Parathyroid adenoma (tissue), 2 donors: ENCODE data around the gene ACACB.
"Not testable (repeated sequence)": the region's sequence is repeated elsewhere in the genome, so short reads cannot be mapped to it uniquely, and the experiment has no call there.

Experiments used
- H2AFZ ChIP-seq: fragments of 300-600 bp; sonication (generic); one replicate; pipeline ENCODE4 v1.7.0; 2017; ENCODE audit warnings: antibody characterized with exemption, mild to moderate bottlenecking
- H3K27ac ChIP-seq: fragments of 300-600 bp; sonication (generic); one replicate; pipeline ENCODE4 v1.7.0; 2017
- H3K27me3 ChIP-seq: fragments of 300-600 bp; sonication (generic); one replicate; pipeline ENCODE4 v1.7.0; 2017; ENCODE audit warnings: low read length; ENCODE audit not compliant: control insufficient read depth, insufficient read depth
- H3K36me3 ChIP-seq: fragments of 300-600 bp; sonication (generic); one replicate; pipeline ENCODE4 v1.7.0; 2017; ENCODE audit warnings: low read length; ENCODE audit not compliant: control insufficient read depth, insufficient read depth
- H3K4me1 ChIP-seq: fragments of 300-600 bp; sonication (generic); one replicate; pipeline ENCODE4 v1.7.0; 2017; ENCODE audit warnings: control low read depth
- H3K4me2 ChIP-seq: fragments of 300-600 bp; sonication (generic); one replicate; pipeline ENCODE4 v1.7.0; 2017; ENCODE audit warnings: low read length
- H3K4me3 ChIP-seq: fragments of 300-600 bp; sonication (generic); one replicate; pipeline ENCODE4 v1.7.0; 2017; ENCODE audit warnings: low read depth, low read length
- H3K79me2 ChIP-seq: fragments of 300-600 bp; sonication (generic); one replicate; pipeline ENCODE4 v1.7.0; 2017; ENCODE audit warnings: control low read depth
- H3K9ac ChIP-seq: fragments of 300-600 bp; sonication (generic); one replicate; pipeline ENCODE4 v1.7.0; 2017; ENCODE audit warnings: mild to moderate bottlenecking
- H3K9me3 ChIP-seq: fragments of 300-600 bp; sonication (generic); one replicate; pipeline ENCODE4 v1.7.0; 2017; ENCODE audit warnings: low read length; ENCODE audit not compliant: control insufficient read depth
- TF ChIP-seq, protein P1 (sequence below): fragments of 300-600 bp; sonication (generic); IDR thresholded peaks from one replicate; pipeline ENCODE4 v1.7.0; 2017; ENCODE audit warnings: antibody characterized with exemption, mild to moderate bottlenecking
- donor health status: primary hyperparathyroidism.

ACACB gene

DNA sequence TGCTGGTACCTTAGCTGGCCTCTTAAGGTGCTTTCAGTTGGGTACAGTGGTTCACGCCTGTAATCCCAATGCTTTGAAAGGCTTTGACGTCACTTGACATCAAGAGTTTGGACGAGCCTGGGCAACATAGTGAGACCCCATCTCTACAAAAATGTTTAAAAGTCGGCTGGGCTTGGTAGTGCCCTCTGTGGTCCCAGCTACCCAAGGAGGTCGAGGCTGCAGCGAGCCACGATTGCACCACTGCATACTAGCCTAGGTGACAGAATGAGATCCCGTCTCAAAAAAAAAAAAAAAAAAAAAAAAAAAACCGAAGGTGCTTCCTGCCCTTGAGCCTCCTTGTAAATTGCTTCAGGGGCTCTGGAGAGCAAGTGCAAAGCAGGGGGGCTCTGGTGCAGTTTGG, 50.0 kb downstream of the ACACB start:
- no peak overlapping the region for H3K4me2 ChIP-seq
- H3K4me3 ChIP-seq = no peak overlapping the region
- no peaks in the 10 kb centered on the region for H3K4me1 ChIP-seq
- TF ChIP-seq, protein P1, sequence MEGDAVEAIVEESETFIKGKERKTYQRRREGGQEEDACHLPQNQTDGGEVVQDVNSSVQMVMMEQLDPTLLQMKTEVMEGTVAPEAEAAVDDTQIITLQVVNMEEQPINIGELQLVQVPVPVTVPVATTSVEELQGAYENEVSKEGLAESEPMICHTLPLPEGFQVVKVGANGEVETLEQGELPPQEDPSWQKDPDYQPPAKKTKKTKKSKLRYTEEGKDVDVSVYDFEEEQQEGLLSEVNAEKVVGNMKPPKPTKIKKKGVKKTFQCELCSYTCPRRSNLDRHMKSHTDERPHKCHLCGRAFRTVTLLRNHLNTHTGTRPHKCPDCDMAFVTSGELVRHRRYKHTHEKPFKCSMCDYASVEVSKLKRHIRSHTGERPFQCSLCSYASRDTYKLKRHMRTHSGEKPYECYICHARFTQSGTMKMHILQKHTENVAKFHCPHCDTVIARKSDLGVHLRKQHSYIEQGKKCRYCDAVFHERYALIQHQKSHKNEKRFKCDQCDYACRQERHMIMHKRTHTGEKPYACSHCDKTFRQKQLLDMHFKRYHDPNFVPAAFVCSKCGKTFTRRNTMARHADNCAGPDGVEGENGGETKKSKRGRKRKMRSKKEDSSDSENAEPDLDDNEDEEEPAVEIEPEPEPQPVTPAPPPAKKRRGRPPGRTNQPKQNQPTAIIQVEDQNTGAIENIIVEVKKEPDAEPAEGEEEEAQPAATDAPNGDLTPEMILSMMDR = no peak
- H3K36me3 ChIP-seq = no peaks in the 10 kb centered on the region
- H3K9ac ChIP-seq = no peak overlapping the region
- H3K79me2 ChIP-seq = peaks cover 33% of the 10 kb centered on the region
- no peak overlapping the region for H2AFZ ChIP-seq
- no peaks in the 10 kb centered on the region for H3K9me3 ChIP-seq
- no peak overlapping the region for H3K27ac ChIP-seq
- no peaks in the 10 kb centered on the region for H3K27me3 ChIP-seq

DNA sequence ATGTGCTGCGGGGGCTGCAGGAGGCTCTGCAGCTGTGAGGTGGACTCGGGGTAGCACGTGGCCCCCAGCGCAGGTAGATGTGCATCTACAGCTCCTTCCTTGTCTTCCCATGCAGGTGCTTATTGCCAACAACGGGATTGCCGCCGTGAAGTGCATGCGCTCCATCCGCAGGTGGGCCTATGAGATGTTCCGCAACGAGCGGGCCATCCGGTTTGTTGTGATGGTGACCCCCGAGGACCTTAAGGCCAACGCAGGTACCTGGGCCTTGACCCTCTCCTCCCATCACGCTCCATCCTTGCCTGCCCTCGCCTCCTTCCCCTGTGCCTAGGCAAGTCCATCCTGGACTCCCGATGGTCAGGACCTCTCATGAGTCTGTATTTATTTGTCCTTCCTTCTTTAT, 51.4 kb downstream of the ACACB start:
- no peaks in the 10 kb centered on the region for H3K27me3 ChIP-seq
- H3K4me3 ChIP-seq = no peak overlapping the region
- no peaks in the 10 kb centered on the region for H3K9me3 ChIP-seq
- no peaks in the 10 kb centered on the region for H3K4me1 ChIP-seq
- no peak overlapping the region for H3K4me2 ChIP-seq
- no peak overlapping the region for H3K27ac ChIP-seq
- H3K79me2 ChIP-seq = peaks cover 26% of the 10 kb centered on the region
- no peak overlapping the region for H2AFZ ChIP-seq
- TF ChIP-seq, protein P1 = no peak
- H3K9ac ChIP-seq = no peak overlapping the region
- no peaks in the 10 kb centered on the region for H3K36me3 ChIP-seq

DNA sequence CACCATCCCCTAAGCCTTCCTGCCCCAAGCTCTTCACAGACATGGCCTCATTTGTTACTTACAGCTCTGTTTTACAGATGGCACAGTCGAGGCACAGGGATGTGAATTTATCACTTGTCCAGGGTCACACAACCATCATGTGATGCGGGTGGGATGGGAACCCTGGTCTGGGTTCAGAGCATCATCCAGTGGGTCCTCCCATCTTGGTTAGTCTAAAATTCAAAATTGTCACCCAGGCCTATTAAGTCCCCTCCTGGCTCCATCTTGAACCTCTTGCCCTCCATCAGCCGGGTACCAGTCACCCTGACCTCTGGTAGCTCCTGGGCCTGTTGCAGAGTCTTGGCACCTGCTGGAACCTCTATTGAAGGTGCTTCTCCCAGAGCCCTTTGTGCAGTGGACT, 52.9 kb downstream of the ACACB start:
- Histone ChIP-seq H3K9me3 (no peaks in the 10 kb centered on the region), H3K9ac (no peak overlapping the region), H3K4me1 (no peaks in the 10 kb centered on the region), H3K79me2 (peaks cover 19% of the 10 kb centered on the region), H3K27me3 (no peaks in the 10 kb centered on the region), H3K36me3 (no peaks in the 10 kb centered on the region), H3K27ac (no peak overlapping the region), H3K4me3 (no peak overlapping the region), H2AFZ (no peak overlapping the region), H3K4me2 (no peak overlapping the region)
- TF ChIP-seq, protein P1 = no peak

DNA sequence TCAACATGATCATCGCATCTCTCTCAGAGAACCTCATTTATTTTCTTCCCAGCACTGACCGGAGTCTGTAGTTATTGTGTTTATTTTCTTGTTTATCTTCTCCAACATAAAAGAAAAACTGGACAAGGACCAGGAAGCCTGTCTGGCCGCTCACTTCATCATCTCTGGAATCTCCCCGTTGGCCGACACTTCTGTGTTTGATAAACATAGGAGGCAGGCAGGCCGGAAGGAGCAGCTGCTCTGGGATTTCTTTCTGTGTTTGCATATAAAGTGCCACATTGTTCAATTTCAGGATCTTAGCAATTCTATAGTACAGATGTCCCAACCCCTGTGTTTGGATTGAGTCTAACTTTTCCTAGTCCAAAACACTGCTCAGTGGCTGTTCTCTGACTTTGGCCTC, 53.3 kb downstream of the ACACB start:
- Histone ChIP-seq H3K79me2 (peaks cover 14% of the 10 kb centered on the region), H2AFZ (no peak overlapping the region), H3K4me2 (no peak overlapping the region), H3K27ac (no peak overlapping the region), H3K4me3 (no peak overlapping the region), H3K27me3 (no peaks in the 10 kb centered on the region), H3K9me3 (no peaks in the 10 kb centered on the region), H3K9ac (no peak overlapping the region), H3K36me3 (no peaks in the 10 kb centered on the region), H3K4me1 (no peaks in the 10 kb centered on the region)
- TF ChIP-seq, protein P1 = no peak

DNA sequence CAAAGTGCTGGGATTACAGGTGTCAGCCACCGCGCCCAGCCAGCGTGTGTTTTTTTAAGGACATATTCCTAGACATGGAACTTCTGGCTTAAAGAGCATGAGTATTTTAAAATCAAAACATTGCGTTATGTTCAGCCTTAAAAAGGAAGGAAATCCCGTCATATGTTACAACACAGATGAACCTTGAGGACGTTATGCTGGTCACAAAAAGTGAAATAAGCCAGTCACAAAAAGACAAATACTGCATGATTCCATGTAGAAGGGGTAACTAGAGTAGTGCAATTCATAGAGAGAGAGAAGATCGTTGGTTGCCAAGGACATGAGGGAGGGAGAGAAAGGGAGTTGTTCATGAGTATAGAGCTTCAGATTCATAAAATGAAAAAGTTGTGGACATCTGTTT, 53.9 kb downstream of the ACACB start:
- no peaks in the 10 kb centered on the region for H3K36me3 ChIP-seq
- H3K9me3 ChIP-seq = no peaks in the 10 kb centered on the region
- peaks cover 10% of the 10 kb centered on the region for H3K79me2 ChIP-seq
- TF ChIP-seq, protein P1 = no peak
- no peak overlapping the region for H3K4me2 ChIP-seq
- H2AFZ ChIP-seq = no peak overlapping the region
- no peaks in the 10 kb centered on the region for H3K27me3 ChIP-seq
- no peak overlapping the region for H3K4me3 ChIP-seq
- H3K9ac ChIP-seq = no peak overlapping the region
- H3K4me1 ChIP-seq = no peaks in the 10 kb centered on the region
- H3K27ac ChIP-seq = no peak overlapping the region

DNA sequence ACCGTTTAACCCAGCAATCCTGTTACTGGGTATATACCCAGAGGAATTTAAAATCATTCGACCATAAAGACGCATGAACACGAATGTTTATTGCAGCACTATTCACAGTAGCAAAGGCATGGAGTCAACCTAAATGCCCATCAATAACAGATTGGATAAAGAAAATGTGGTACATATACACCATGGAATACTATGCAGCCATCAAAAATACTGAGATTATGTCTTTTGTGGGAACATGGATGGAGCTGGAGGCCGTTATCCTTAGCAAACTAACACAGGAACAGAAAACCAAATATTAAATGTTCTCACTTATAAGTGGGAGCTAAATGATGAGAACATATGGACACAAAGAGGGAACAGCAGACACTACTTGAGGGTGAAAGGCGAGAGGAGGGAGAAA, 56.4 kb downstream of the ACACB start:
- H3K4me3 ChIP-seq, H2AFZ ChIP-seq, H3K9me3 ChIP-seq, H3K4me1 ChIP-seq, H3K27me3 ChIP-seq, H3K27ac ChIP-seq, H3K9ac ChIP-seq, H3K4me2 ChIP-seq, H3K79me2 ChIP-seq, H3K36me3 ChIP-seq: not testable (repeated sequence)
